Measurements from ENCODE around the gene VAPA. TPM values are rescaled to one million over a fixed set of nuclear protein-coding genes. Genes with fewer than 3 reads are reported as not detected.

Gene VAPA
- total and polyA plus RNA-seq, 10 of the 15 experiments (the other 5 are each of a cell fraction or from before 2014, with no cell fraction given): 70.9 to 252 (median 166) TPM

GRCh38 chr18:9950289-9951016 is 36.6 kb downstream of the VAPA start:
- Histone ChIP-seq H3K79me2 (ENCODE audit: control insufficient read depth, insufficient read depth, low read length) (no peaks in the 10 kb centered on the region), H3K9me3 (replicated peaks; ENCODE audit: control insufficient read depth, insufficient read depth, low read length) (no peaks in the 10 kb centered on the region), H3K4me2 (ENCODE audit: control insufficient read depth, insufficient read depth) (no peak overlapping the region), H3K9ac (ENCODE audit: control insufficient read depth, insufficient read depth, low read length) (no peak overlapping the region), H3K27me3 (replicated peaks in 1 of 2; ENCODE audit: control insufficient read depth in 2 of 2, insufficient read depth in 2 of 2, low read length in 1 of 2) (no peaks in the 10 kb centered on the region), H3K36me3 (ENCODE audit: control insufficient read depth in 2 of 2, insufficient read depth in 2 of 2, low read length in 1 of 2) (peaks cover 3 to 29% of the 10 kb centered on the region in 2 experiments; a peak in 2 of 4 replicates), H3K4me3 (no peak overlapping the region), H3K4me1 (ENCODE audit: control insufficient read depth, insufficient read depth, low read length) (no peaks in the 10 kb centered on the region), H3K27ac (ENCODE audit: control insufficient read depth, insufficient read depth) (no peak overlapping the region), H2AFZ (ENCODE audit: control insufficient read depth, low read depth, low read length) (no peak overlapping the region), H4K20me1 (ENCODE audit: control insufficient read depth, insufficient read depth) (no peaks in the 10 kb centered on the region)
- ATAC-seq (no peak), DNase-seq (ENCODE audit: low read depth, low spot score) (no peak), FAIRE-seq (no peak)
- 92% methylated on average over 3 of the region's 3 CpGs for WGBS (ENCODE audit: insufficient coverage, insufficient replicate concordance, low lambda C conversion rate, missing lambda C conversion rate)
- SMC1A ChIA-PET (ENCODE audit: uncharacterized antibody, unreplicated experiment): interaction anchor here (0.6 to 1.5 kb wide), 4 partner anchors 10 to 570 kb away, joined by 3 to 8 read pairs (median 3); no protein-coding TSS in a partner anchor
- intact Hi-C loops (cut with micrococcal nuclease; ENCODE audit: unreplicated experiment) (no loop called here), in situ Hi-C loops (cut with MboI) (no loop called here)
- CTCF ChIA-PET: interaction anchor here (0.9 to 2.0 kb wide), 6 partner anchors 9 to 1204 kb away, joined by 3 to 7 read pairs (median 4); partner anchors contain the start of gene VAPA
- no TSS peak for BruUV-seq (replicated peaks)
- POLR2A ChIA-PET: interaction anchor here (1.1 to 1.3 kb wide), 2 partner anchors 8 to 12 kb away, joined by 3 read pairs; no protein-coding TSS in a partner anchor
- RAD21 ChIA-PET (ENCODE audit: unreplicated experiment): interaction anchor here (1.6 kb wide), 2 partner anchors 24 to 34 kb away, joined by 4 read pairs; no protein-coding TSS in a partner anchor
- TF ChIP-seq SREBF1 (IDR thresholded peaks at IDR 0.05; ENCODE audit: low read length): no peak
- TF ChIP-seq KAT2A (conservative IDR thresholded peaks at IDR 0.05; ENCODE audit: control insufficient read depth, low read depth, low read length): no peak
- TF ChIP-seq USF1 (IDR thresholded peaks at IDR 0.05; ENCODE audit: borderline replicate concordance, extremely low read length, insufficient read depth, low read depth, low read length): no peak
- TF ChIP-seq PKNOX1 (IDR thresholded peaks at IDR 0.05): no peak
- TF ChIP-seq EED (IDR thresholded peaks at IDR 0.05; ENCODE audit: low read depth): no peak
- TF ChIP-seq E2F4 (IDR thresholded peaks at IDR 0.05; ENCODE audit: low read depth, low read length): no peak
- TF ChIP-seq NR2C1 (IDR thresholded peaks at IDR 0.05): no peak
- no peak for TF ChIP-seq SREBF2 (IDR thresholded peaks at IDR 0.05; ENCODE audit: low read length)
- TF ChIP-seq MEF2A (IDR thresholded peaks at IDR 0.05; ENCODE audit: insufficient read depth, low read depth, low read length): no peak
- no peak for TF ChIP-seq RFX5 (IDR thresholded peaks at IDR 0.05; ENCODE audit: low read depth, low read length)
- no peak for TF ChIP-seq BACH1 (IDR thresholded peaks at IDR 0.05; ENCODE audit: borderline replicate concordance)
- TF ChIP-seq ZBTB4 (CRISPR knock-in tag; IDR thresholded peaks at IDR 0.05): no peak
- TF ChIP-seq ZBED1 (IDR thresholded peaks at IDR 0.05; ENCODE audit: borderline replicate concordance): no peak
- no peak for TF ChIP-seq JUNB (IDR thresholded peaks at IDR 0.05)

All from GM12878 (cell line).